Endothelial cell (in vitro differentiated cells): Measurements from ENCODE around the gene C19orf47. TPM values are rescaled to one million over a fixed set of nuclear protein-coding genes. Genes with fewer than 3 reads are reported as not detected.

Experiments used
- DNase-seq: peaks from one replicate; pipeline ENCODE4 v3.0.0; 2021; ENCODE audit warnings: low spot score
- H3K27ac Mint-ChIP-seq: one replicate; pipeline ENCODE4 v1.8.0; 2021; ENCODE audit warnings: mixed read lengths, inconsistent platforms; ENCODE audit not compliant: unreplicated experiment
- H3K27me3 Mint-ChIP-seq: one replicate; pipeline ENCODE4 v1.8.0; 2021; ENCODE audit warnings: mild to moderate bottlenecking, moderate library complexity, mixed read lengths, inconsistent platforms; ENCODE audit not compliant: unreplicated experiment
- H3K36me3 Mint-ChIP-seq: one replicate; pipeline ENCODE4 v1.8.0; 2021; ENCODE audit warnings: mild to moderate bottlenecking, low read depth, mixed read lengths, inconsistent platforms; ENCODE audit not compliant: unreplicated experiment
- H3K4me1 Mint-ChIP-seq: one replicate; pipeline ENCODE4 v1.8.0; 2021; ENCODE audit warnings: mild to moderate bottlenecking, mixed read lengths, inconsistent platforms; ENCODE audit not compliant: unreplicated experiment
- H3K4me3 Mint-ChIP-seq: one replicate; pipeline ENCODE4 v1.8.0; 2021; ENCODE audit warnings: mild to moderate bottlenecking, mixed read lengths, inconsistent platforms; ENCODE audit not compliant: unreplicated experiment
- H3K9me3 Mint-ChIP-seq: one replicate; pipeline ENCODE4 v1.8.0; 2021; ENCODE audit warnings: mixed read lengths, inconsistent platforms; ENCODE audit not compliant: unreplicated experiment
- total RNA-seq: library from RNA; stranded (reverse); fragmentation: NEBNext Ultra II Directional; extraction: Animal tissue kit (Norgen Biotek cat#: 25700); gene quantifications from one replicate; pipeline ENCODE4 v1.2.1, GENCODE V29; 2021; ENCODE audit not compliant: unreplicated experiment
- TF ChIP-seq, protein P1 (sequence below): fragments of 200-600 bp; sonication (generic); IDR thresholded peaks from one replicate; pipeline ENCODE4 v1.5.0; 2021; ENCODE audit warnings: antibody characterized with exemption; ENCODE audit not compliant: unreplicated experiment

C19orf47 gene
- total RNA-seq, 1 donor from 2014 or later = 17.9 TPM

DNA sequence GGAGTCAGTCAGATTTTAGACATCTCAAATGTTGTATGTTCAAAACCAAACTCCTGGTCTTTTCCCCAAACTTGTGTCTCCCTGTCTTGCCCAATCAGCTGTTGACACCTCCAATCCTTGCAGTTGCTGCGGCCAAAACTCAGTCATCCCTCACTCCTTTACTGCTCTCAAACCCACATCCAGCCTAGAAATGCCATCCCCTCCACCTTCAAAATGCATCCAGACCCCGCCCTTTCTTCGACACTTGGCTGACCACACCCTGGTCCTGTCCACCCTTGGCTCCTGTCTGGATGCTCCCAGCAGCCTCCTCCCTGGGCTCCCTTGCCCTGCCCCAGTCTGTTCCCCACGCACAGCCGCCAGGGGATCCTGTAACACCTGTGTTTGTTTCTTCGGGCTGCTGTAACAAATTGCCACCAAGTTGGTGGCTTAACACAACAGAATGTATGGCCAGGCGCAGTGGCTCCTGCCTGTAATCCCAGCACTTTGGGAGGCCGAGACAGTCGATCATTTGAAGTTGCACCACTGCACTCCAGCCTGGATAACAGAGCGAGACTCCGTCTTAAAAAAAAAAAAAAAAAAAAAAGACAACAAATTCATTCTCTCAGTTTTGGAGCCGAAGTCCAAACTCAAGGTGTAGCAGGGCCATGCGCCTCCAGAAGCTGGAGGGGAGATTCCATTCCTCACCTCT, 12.0 kb upstream of the C19orf47 start:
- no peak for DNase-seq
- no peaks in the 10 kb centered on the region for H3K9me3 Mint-ChIP-seq
- peaks cover 4% of the 10 kb centered on the region for H3K27me3 Mint-ChIP-seq
- H3K27ac Mint-ChIP-seq = no peak overlapping the region
- peaks cover 4% of the 10 kb centered on the region for H3K4me1 Mint-ChIP-seq
- H3K36me3 Mint-ChIP-seq = peaks cover 6% of the 10 kb centered on the region
- H3K4me3 Mint-ChIP-seq = no peak overlapping the region
- TF ChIP-seq, protein P1, sequence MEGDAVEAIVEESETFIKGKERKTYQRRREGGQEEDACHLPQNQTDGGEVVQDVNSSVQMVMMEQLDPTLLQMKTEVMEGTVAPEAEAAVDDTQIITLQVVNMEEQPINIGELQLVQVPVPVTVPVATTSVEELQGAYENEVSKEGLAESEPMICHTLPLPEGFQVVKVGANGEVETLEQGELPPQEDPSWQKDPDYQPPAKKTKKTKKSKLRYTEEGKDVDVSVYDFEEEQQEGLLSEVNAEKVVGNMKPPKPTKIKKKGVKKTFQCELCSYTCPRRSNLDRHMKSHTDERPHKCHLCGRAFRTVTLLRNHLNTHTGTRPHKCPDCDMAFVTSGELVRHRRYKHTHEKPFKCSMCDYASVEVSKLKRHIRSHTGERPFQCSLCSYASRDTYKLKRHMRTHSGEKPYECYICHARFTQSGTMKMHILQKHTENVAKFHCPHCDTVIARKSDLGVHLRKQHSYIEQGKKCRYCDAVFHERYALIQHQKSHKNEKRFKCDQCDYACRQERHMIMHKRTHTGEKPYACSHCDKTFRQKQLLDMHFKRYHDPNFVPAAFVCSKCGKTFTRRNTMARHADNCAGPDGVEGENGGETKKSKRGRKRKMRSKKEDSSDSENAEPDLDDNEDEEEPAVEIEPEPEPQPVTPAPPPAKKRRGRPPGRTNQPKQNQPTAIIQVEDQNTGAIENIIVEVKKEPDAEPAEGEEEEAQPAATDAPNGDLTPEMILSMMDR = no peak

DNA sequence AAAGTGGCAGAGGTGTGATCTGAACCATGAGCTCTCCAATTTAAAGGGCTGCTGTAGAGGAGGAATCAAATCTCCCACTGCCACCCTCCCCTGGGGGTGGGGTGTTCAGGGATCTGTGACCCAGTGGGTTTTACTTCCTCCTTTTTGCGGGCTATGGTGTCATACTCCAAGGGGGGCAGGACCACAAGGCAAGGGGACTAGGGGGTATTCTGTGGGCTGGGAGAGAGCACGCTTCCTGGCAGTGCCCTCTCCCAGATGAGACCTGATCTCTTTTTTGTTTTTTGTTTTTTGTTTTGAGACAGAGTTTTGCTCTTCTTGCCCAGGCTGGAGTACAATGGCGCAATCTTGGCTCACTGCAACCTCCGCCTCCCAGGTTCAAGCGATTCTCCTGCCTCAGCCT, 10.6 kb upstream of the C19orf47 start:
- no peaks in the 10 kb centered on the region for H3K9me3 Mint-ChIP-seq
- peaks cover 4% of the 10 kb centered on the region for H3K27me3 Mint-ChIP-seq
- DNase-seq = no peak
- peaks cover 4% of the 10 kb centered on the region for H3K4me1 Mint-ChIP-seq
- no peak overlapping the region for H3K27ac Mint-ChIP-seq
- H3K4me3 Mint-ChIP-seq = no peak overlapping the region
- TF ChIP-seq, protein P1 = no peak
- peaks cover 4% of the 10 kb centered on the region for H3K36me3 Mint-ChIP-seq

DNA sequence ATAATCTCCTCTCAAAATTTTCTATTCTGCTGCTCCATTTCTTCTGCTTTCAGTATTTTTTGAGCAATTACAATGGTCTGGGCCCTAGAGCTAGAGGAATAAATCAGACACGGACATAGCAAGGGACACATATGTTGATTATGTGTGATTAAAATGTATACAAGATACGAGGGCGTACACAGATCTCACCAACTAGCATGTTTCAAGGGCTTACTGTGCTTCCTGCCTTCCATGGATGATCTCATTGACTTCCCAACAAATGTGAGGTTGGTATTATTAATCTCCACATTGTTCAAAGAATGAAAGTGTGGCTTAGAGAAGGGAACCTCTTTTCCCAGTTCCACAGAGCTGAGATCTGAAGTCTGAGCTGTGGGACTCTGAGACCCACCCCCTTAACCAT, 9.4 kb upstream of the C19orf47 start:
- Mint-ChIP-seq H3K27me3 (peaks cover 4% of the 10 kb centered on the region), H3K27ac (no peak overlapping the region), H3K9me3 (no peaks in the 10 kb centered on the region), H3K36me3 (peaks cover 4% of the 10 kb centered on the region), H3K4me3 (no peak overlapping the region), H3K4me1 (peaks cover 4% of the 10 kb centered on the region)
- no peak for DNase-seq
- TF ChIP-seq, protein P1 = no peak

DNA sequence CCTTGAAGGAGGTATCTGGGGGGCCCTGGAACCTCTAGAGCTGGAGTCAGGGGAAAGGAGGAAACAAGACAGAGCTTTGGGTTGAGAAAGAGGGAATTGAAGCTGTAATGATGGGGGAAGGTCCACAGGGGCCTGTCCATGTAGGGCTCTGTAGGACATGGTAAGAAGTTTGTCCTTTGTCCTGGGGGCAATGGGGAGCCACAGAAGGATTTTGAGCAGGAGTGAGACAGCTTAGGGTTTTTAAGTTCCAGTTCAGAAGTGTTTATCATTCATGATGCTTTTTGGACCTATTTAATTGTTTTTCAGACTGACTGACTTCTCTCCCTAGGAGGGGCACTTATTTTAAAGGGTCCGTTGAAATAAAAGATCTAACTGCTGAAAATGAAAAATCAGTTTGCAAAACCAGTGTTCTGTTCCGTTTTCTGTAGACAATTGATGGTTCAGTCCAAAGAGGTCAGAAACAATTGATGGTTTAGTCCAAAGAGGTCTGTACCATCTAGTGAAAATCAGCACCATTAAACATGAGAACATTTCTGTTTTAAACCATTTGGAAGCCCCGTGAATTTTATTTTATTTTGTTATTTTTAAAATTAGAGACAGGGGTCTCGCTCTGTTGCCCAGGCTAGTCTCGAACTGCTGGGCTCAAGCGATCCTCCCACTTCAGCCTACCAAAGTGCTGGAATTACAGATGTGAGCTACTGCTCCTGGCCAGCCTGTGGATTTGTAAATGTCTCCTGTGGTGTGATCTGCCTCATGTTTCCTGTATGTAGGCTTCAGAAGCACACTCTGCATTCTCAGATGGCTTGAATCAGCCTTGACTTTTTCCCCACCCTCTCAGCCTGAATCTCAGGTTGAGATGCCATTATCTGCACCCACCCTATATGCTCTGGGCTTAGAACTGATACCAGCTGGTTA, 8.7 kb upstream of the C19orf47 start:
- Mint-ChIP-seq H3K4me1 (peaks cover 4% of the 10 kb centered on the region), H3K4me3 (no peak overlapping the region), H3K9me3 (no peaks in the 10 kb centered on the region), H3K27me3 (peaks cover 2% of the 10 kb centered on the region), H3K36me3 (peaks cover 4% of the 10 kb centered on the region), H3K27ac (no peak overlapping the region)
- TF ChIP-seq, protein P1 = no peak
- DNase-seq = no peak
